ENCODE measurements around the gene DAP. TPM values are rescaled to one million over a fixed set of nuclear protein-coding genes. Genes with fewer than 3 reads are reported as not detected.

The DAP gene
- total RNA-seq, 1 experiment from 2014 or later = 47.7 TPM

DNA sequence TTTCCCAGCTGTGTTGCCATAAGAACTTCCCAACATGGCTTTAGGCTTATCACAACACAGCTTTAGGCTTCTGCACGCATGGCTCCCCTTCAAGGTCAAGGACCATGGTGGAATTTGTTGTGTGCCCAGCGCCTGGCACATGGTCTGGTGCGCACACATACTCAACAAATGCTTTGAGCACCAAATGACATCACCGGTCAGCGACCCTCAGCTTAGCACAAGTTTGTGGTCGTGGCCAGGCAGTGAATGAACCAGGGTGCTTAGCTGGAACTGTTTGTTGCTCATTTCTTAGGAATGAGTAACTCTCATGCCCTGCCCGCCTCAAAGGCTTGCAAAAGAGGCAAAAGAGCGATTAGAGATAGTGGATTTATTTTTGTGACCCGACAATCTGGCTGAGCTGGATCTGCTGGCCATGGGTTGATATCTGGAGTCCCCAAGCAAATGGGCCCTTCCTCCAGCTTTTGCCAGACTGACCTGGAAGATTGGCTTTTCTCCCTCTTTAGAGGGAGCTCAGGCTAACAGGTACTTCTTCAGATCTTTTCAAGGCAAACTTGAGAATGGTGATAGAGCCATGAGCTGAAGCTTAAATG is 58.9 kb downstream of the DAP start:
- CTCF ChIA-PET = interaction anchor here (0.6 to 2.5 kb wide), 7 partner anchors 10 to 408 kb away, joined by 3 to 8 read pairs (median 3); partner anchors contain the start of gene ROPN1L
- Mint-ChIP-seq H3K4me1 (peaks cover 44% of the 10 kb centered on the region), H3K36me3 (no peaks in the 10 kb centered on the region), H3K27ac (no peak overlapping the region; the same call in 1 of the 2 replicates), H3K27me3 (ENCODE audit: low read depth) (no peaks in the 10 kb centered on the region), H3K9me3 (no peaks in the 10 kb centered on the region), H3K4me3 (no peak overlapping the region)
- DNase-seq (ENCODE audit: low spot score) (no peak), ATAC-seq (no peak)
- TF ChIP-seq ZBTB21 (CRISPR knock-in tag; IDR thresholded peaks at IDR 0.05; ENCODE audit: borderline replicate concordance) (no peak), RORB (CRISPR knock-in tag; IDR thresholded peaks at IDR 0.05) (no peak), ZNF423 (CRISPR knock-in tag; IDR thresholded peaks at IDR 0.05) (no peak), CREM (CRISPR knock-in tag; IDR thresholded peaks at IDR 0.05) (no peak), ESRRA (CRISPR knock-in tag; IDR thresholded peaks at IDR 0.05; ENCODE audit: borderline replicate concordance) (no peak), FOXJ3 (CRISPR knock-in tag; IDR thresholded peaks at IDR 0.05; ENCODE audit: borderline replicate concordance) (no peak), TCF7 (CRISPR knock-in tag; IDR thresholded peaks at IDR 0.05; ENCODE audit: low read depth) (no peak), GRHL2 (CRISPR knock-in tag; IDR thresholded peaks at IDR 0.05; ENCODE audit: insufficient replicate concordance, severe bottlenecking) (no peak), ZNF232 (CRISPR knock-in tag; IDR thresholded peaks at IDR 0.05) (no peak), NR3C1 (CRISPR knock-in tag; conservative IDR thresholded peaks at IDR 0.05; ENCODE audit: low read depth) (no peak), ZNF219 (CRISPR knock-in tag; IDR thresholded peaks at IDR 0.05; ENCODE audit: borderline replicate concordance) (no peak), JAZF1 (CRISPR knock-in tag; IDR thresholded peaks at IDR 0.05) (no peak), CBFB (CRISPR knock-in tag; IDR thresholded peaks at IDR 0.05; ENCODE audit: low read depth) (no peak)
- TF ChIP-seq, protein P1, sequence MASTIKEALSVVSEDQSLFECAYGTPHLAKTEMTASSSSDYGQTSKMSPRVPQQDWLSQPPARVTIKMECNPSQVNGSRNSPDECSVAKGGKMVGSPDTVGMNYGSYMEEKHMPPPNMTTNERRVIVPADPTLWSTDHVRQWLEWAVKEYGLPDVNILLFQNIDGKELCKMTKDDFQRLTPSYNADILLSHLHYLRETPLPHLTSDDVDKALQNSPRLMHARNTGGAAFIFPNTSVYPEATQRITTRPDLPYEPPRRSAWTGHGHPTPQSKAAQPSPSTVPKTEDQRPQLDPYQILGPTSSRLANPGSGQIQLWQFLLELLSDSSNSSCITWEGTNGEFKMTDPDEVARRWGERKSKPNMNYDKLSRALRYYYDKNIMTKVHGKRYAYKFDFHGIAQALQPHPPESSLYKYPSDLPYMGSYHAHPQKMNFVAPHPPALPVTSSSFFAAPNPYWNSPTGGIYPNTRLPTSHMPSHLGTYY (CRISPR knock-in tag; IDR thresholded peaks at IDR 0.05) = no peak
- TF ChIP-seq, protein P2, sequence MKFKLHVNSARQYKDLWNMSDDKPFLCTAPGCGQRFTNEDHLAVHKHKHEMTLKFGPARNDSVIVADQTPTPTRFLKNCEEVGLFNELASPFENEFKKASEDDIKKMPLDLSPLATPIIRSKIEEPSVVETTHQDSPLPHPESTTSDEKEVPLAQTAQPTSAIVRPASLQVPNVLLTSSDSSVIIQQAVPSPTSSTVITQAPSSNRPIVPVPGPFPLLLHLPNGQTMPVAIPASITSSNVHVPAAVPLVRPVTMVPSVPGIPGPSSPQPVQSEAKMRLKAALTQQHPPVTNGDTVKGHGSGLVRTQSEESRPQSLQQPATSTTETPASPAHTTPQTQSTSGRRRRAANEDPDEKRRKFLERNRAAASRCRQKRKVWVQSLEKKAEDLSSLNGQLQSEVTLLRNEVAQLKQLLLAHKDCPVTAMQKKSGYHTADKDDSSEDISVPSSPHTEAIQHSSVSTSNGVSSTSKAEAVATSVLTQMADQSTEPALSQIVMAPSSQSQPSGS (CRISPR knock-in tag; IDR thresholded peaks at IDR 0.05; ENCODE audit: borderline replicate concordance, low read depth) = no peak
- TF ChIP-seq, protein P3, sequence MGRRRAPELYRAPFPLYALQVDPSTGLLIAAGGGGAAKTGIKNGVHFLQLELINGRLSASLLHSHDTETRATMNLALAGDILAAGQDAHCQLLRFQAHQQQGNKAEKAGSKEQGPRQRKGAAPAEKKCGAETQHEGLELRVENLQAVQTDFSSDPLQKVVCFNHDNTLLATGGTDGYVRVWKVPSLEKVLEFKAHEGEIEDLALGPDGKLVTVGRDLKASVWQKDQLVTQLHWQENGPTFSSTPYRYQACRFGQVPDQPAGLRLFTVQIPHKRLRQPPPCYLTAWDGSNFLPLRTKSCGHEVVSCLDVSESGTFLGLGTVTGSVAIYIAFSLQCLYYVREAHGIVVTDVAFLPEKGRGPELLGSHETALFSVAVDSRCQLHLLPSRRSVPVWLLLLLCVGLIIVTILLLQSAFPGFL (CRISPR knock-in tag; IDR thresholded peaks at IDR 0.05; ENCODE audit: borderline replicate concordance) = no peak
- TF ChIP-seq, protein P4, sequence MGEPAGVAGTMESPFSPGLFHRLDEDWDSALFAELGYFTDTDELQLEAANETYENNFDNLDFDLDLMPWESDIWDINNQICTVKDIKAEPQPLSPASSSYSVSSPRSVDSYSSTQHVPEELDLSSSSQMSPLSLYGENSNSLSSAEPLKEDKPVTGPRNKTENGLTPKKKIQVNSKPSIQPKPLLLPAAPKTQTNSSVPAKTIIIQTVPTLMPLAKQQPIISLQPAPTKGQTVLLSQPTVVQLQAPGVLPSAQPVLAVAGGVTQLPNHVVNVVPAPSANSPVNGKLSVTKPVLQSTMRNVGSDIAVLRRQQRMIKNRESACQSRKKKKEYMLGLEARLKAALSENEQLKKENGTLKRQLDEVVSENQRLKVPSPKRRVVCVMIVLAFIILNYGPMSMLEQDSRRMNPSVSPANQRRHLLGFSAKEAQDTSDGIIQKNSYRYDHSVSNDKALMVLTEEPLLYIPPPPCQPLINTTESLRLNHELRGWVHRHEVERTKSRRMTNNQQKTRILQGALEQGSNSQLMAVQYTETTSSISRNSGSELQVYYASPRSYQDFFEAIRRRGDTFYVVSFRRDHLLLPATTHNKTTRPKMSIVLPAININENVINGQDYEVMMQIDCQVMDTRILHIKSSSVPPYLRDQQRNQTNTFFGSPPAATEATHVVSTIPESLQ (CRISPR knock-in tag; IDR thresholded peaks at IDR 0.05) = no peak
- TF ChIP-seq, protein P5, sequence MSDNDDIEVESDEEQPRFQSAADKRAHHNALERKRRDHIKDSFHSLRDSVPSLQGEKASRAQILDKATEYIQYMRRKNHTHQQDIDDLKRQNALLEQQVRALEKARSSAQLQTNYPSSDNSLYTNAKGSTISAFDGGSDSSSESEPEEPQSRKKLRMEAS (CRISPR knock-in tag; IDR thresholded peaks at IDR 0.05) = no peak
- TF ChIP-seq, protein P6, sequence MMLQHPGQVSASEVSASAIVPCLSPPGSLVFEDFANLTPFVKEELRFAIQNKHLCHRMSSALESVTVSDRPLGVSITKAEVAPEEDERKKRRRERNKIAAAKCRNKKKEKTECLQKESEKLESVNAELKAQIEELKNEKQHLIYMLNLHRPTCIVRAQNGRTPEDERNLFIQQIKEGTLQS (CRISPR knock-in tag; conservative IDR thresholded peaks at IDR 0.05) = no peak
- POLR2A ChIA-PET = no interaction called here
